G401 (cell line): ENCODE data around the gene NDRG3. TPM values are rescaled to one million over a fixed set of nuclear protein-coding genes. Genes with fewer than 3 reads are reported as not detected.
"Not testable (repeated sequence)": the region's sequence is repeated elsewhere in the genome, so short reads cannot be mapped to it uniquely, and the experiment has no call there.

Experiments used
- DNase-seq: peaks from one replicate; pipeline ENCODE4 v3.0.0-alpha.2; 2015; ENCODE audit warnings: low spot score
- in situ Hi-C: cut with HindIII; loops from 2 replicates; pipeline ENCODE4 v1.10.0; 2016; ENCODE audit warnings: low sequenced_read_pairs, mixed read lengths
- total RNA-seq: library from RNA; depleted of rRNA; stranded (reverse); fragments of >200 nt; shearing (Covaris generic); gene quantifications from 2 replicates; pipeline ENCODE4 v1.2.3, GENCODE V29; 2014

The NDRG3 gene
- total RNA-seq, 1 experiment from 2014 or later = 34.6 TPM

DNA sequence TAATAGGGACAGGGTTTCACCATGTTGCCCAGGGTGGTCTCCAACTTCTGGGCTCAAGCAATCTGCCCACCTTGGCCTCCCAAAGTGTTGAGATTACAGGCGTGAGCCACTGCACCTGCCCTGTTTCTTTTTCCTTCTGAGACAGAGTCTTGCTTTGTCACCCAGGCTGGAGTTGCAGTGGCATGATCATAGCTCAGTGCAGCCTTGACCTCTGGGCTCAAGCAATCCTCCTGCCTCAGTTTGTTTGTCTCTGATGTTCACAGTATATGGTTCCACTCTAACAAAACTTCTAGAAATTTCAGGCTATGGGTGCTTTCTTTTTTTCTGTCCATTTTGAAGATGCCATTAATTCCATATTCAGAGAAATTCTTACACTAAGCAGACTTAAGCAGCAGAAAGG lies 33.1 kb downstream of the NDRG3 start:
- DNase-seq = no peak
- in situ Hi-C loops = no loop called here

DNA sequence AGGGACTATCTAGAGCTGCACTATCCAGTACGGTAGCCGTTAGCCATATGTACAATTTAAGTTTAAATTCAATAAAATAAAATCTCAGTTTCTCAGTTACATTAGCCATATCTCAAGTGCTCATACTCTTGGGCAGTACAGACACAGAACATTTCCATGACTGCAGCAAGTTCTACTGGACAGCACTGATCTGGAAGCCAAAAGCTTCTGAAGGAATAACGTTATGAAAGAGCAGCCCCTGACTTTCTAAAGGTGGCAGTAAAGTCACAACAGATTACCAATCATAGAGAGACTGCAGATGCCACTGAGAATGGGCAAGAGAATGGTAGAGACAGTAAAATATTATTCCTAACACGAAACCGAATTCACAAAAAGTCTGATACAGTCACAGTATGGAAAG lies 36.8 kb downstream of the NDRG3 start:
- peak; percentile 34 for DNase-seq
- in situ Hi-C loops = no loop called here

DNA sequence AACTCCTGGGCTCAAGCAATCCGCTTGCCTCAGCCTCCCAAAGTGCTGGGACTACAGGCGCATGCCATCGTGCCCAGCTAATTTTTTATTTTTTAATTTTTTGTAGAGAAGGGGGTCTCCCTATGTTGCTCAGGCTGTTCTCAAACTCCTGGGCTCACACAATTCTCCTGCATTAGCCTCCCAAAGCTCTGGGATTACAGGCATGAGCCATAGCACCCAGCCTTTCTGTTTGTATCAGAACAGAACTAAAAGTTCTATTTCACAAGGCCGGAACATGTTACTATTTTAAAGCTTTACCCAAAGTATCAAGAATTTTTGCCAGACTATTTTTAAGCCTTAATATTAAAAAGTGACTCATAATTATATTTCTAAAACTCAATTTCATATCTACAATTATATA lies 42.4 kb downstream of the NDRG3 start:
- no peak for DNase-seq
- in situ Hi-C loops = no loop called here

- no peak for DNase-seq
- in situ Hi-C loops = no loop called here
These were observed 45.5 kb downstream of the NDRG3 start for GRCh38 chr20:36700438-36700837.

DNA sequence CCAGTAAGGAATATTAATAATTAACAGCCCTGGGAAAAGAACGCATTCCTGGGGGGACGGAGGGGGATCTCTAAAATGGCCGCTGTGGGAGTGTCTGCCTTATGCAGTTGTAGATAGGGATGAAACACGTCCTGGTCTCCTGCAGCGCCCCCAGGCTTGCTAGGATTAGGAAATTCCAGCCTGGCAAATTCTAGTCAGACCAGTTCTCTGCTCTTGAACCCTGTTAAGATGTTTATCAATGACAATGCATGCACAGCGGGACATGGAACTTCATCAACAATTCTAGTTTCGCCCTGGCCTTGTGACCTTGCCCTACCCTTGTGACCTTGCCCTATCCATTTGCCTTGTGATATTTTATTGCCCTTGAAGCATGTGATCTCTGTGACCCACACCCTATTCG lies 50.4 kb downstream of the NDRG3 start:
- in situ Hi-C loops, DNase-seq: not testable (repeated sequence)

GRCh38 chr20:36688630-36689029 lies 57.3 kb downstream of the NDRG3 start:
- no peak for DNase-seq
- in situ Hi-C loops = no loop called here

DNA sequence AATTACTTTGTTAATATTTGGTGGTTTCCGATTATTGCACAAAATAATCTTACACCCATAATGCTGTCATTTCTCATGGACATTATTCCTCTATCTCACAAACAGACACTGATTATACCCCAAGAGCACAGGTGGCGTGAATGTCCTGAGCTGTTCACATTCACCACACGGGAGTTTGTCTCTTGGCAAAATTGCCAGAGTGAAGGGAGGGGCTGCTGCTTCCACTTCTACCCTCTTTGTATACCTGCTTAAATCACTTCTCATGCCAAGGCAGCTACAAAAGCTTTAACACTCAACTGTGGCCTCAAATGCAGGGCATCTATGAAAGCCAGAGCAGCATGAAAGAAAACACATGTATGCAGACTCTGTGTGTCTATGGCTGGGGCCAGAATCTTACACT lies 58.0 kb downstream of the NDRG3 start:
- peak; percentile 63 for DNase-seq
- in situ Hi-C loops = no loop called here

DNA sequence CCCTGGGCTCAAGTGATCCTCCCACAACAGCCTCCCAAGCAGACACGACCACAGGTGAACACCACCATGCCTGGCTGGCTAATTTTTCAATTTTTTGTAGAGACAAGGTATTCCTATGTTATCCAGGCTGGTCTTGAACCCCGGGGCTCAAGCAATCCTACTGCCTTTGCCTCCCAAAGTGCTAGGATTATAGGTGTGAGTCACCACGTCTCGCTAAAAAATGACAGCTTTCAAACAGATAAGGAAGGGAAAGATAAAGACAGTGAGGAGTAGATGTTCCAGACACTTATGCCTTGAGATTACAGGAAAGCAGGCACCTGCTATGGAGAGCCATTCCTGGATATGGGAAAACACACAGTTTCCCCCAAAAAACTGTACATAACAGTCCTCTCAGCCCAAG lies 58.9 kb downstream of the NDRG3 start:
- in situ Hi-C loops = no loop called here

DNA sequence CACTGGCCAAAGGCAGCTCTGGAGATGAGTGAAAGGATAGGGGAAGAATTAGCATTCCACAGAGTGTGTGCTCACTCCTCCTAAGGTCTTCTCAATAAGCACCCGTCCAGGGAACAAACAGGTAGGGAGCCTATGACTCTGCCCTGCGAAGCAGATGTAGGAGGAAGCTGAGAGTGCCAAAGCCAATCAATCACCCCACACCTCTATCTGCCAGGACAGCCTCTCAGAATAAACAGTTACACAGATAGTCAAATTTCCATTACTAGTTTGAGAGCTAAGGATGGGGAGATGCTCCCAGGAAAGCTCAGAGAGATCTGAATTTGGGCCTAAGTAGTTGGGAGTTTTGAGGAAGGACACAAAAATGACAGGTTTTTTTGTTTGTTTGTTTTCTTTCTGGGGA lies 59.4 kb downstream of the NDRG3 start:
- DNase-seq = no peak
- in situ Hi-C loops = no loop called here

More for the DNA sequence above, 58.9 kb downstream of the NDRG3 start:
- DNase-seq = no peak

- in situ Hi-C loops = no loop called here
- no peak for DNase-seq
These were observed 61.1 kb downstream of the NDRG3 start for GRCh38 chr20:36684747-36685146.

GRCh38 chr20:36682311-36682710 lies 63.6 kb downstream of the NDRG3 start:
- in situ Hi-C loops = no loop called here
- DNase-seq = no peak

- no peak for DNase-seq
- in situ Hi-C loops = no loop called here
These were observed 68.5 kb downstream of the NDRG3 start for GRCh38 chr20:36677422-36677771.

DNA sequence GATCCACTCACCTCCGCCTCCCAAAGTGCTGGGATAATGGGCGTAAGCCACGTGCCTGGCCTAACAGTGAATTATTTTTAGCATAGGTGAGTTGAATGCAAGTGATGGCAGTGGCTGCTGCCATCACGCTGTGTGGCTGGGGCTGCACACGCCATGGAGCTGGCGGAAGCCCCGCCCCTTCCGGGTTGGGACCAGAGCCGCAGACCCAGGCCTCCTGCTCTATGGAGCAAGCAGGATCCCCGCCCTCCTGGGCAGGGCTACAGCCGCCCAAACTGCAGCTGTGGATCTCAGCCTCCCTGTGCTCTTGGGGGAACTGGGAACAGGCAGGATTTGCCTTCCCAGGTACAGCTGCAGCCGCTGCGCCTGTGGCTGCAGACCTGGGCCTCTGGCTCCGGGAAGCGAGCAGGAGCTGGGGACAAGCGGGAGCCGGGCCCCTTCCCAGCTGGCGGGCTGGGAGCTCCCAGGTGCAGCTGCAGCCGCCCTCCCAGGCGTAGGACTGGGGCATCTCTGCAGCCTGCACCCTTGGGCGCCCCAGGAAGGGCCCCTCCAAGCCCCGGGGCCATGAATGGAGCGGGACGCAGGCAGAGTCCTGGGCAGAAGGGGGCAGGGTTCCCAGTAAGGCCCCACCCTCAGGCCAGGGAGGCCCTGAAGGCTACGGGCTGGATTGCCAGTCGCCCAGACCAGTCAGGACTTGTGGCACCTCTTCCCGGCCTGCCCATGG lies 69.0 kb downstream of the NDRG3 start:
- peak; percentile 62 for DNase-seq
- in situ Hi-C loops = no loop called here

GRCh38 chr20:36675545-36675944 lies 70.3 kb downstream of the NDRG3 start:
- in situ Hi-C loops, DNase-seq: not testable (repeated sequence)

DNA sequence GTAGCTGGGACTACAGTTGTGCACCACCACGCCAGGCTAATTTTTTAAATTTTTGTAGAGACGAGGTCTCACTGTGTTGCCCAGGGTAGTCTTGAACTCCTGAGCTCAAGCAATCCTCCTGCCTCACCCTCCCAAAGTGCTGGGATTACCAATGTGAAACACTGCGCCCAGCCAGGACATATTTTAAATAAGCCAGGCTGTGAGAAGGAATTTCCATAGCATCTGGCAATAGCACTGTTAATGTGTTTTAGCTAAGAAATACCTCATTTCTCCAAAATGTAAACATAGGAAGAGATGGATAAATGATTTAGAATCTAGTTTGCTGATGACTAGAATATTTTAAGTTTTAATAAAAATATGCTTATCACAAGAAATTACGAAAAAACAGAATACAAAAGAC lies 72.9 kb downstream of the NDRG3 start:
- no peak for DNase-seq
- in situ Hi-C loops = no loop called here

DNA sequence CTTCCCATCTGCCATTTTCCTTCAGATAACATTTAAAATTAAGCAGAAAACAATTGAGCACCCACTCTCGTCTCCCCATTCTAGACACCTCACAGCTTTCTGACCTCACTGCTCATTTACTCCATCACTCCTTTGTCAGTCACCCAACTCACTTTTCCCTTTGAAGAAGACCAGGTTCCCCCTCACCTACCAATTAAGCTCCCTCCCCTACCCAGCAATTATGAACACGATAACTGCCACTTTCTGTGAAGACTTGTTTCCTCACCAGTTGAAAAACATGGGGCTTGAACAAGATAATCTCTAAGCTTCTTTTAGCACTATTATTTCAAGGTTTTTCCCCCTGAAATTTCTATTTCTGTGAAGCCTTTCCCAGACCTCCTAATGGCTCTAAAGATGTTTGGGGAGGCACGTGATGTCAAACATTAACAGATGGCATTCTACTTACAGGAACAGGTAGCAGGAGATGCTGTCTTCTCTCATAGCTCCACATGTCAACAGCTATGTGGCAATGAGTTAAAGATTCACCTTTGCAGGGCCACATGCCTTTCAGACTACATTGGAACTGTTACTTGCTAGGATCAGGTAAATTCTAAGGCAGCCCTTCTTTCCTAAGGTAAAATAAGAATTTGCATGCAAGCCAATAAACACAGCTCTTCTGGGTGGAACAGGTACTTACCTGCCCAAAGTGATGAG lies 75.1 kb downstream of the NDRG3 start:
- DNase-seq = peak; percentile 54
- in situ Hi-C loops = no loop called here

- in situ Hi-C loops = no loop called here
- DNase-seq = peak; percentile 73
These were observed 79.6 kb downstream of the NDRG3 start for GRCh38 chr20:36666181-36666740.

DNA sequence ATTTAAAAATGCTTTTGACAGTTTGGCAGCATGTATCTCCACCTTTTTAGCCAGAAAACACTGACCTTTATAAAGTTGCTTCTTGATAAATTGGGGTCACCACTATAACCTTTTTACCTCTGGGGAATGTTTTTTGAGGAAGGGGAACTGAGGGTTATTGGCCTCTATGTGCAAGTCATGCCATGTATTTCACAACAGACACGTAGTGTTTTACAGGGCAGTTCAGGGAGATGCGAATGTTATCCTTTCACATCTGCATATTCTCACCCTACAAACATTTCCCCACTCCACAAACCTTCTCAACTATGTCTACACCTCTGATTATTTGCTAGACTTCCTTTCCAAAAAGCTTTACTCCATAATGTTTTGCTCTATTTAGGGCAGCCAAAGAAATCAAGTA lies 82.9 kb downstream of the NDRG3 start:
- in situ Hi-C loops = no loop called here
- no peak for DNase-seq

DNA sequence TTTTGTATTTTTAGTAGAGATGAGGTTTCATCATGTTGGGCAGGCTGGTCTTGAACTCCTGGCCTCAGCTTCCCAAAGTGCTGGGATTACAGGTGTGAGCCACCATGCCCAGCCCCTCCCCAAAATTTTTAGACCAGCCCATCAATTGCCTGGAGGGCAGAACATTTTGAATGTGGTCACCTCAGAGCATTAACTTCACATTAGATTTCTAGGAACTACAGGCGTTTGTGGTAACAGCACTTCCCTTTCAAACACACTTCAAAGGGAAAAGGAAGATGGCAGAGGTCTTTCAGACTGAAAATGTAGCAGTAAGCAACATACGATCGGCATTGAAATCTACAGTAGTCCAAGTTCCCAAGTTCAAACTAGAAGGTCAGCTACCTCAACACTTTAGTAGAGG lies 87.6 kb downstream of the NDRG3 start:
- in situ Hi-C loops = no loop called here
- DNase-seq = no peak

- in situ Hi-C loops = no loop called here
- no peak for DNase-seq
These were observed 89.2 kb downstream of the NDRG3 start for GRCh38 chr20:36656733-36657132.

DNA sequence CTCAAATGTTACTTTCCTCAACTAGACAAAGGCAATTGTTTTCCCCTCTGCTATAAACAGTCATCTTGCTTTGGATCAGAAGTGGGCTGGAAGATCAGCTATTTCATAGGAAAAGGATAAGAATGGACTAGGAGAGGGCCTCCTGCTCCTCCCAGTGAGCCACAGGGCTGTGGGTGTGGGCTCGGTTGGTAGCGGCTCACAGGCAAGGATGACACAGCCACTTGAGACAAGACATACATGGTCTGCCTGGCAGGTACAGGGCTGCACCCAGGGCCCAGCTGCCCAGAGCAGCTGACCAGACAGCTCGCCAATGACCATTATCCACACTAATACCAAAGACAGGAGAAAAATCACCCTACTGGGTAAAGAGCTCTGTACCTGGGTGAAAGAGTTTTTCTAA lies 90.9 kb downstream of the NDRG3 start:
- in situ Hi-C loops = no loop called here
- no peak for DNase-seq
